Measurements from ENCODE around the gene BARHL1. TPM values are rescaled to one million over a fixed set of nuclear protein-coding genes. Genes with fewer than 3 reads are reported as not detected.

Gene BARHL1
- total and polyA plus RNA-seq, 9 of the 15 experiments (the other 6 are each of a cell fraction or from before 2014, with no cell fraction given), result not detected

- Histone ChIP-seq H3K4me2 (ENCODE audit: insufficient read depth, low read length) (no peak overlapping the region), H3K79me2 (ENCODE audit: control insufficient read depth, insufficient read depth, low read length) (no peaks in the 10 kb centered on the region), H3K9me3 (replicated peaks; ENCODE audit: control insufficient read depth, insufficient read depth, low read depth, low read length) (no peaks in the 10 kb centered on the region), H4K20me1 (replicated peaks; ENCODE audit: control insufficient read depth, insufficient read depth, low read length) (peaks cover 8% of the 10 kb centered on the region), H3K4me1 (replicated peaks in 1 of 2; ENCODE audit: control insufficient read depth in 2 of 2, insufficient read depth in 2 of 2, low read length in 2 of 2) (peaks cover 0 to under 1% of the 10 kb centered on the region in 2 experiments; a peak in 1 of 5 replicates), H3K27ac (ENCODE audit: extremely low read depth, low read depth, low read length) (no peak overlapping the region), H3K9ac (ENCODE audit: insufficient read depth in 1 of 2, low read depth in 2 of 2, low read length in 2 of 2) (no peak overlapping the region), H3K36me3 (ENCODE audit: control insufficient read depth, insufficient read depth, low read length) (peaks cover 37% of the 10 kb centered on the region; the same call in 1 of the 3 replicates), H2AFZ (ENCODE audit: low read depth, low read length) (no peak overlapping the region), H3K27me3 (ENCODE audit: control insufficient read depth in 2 of 2, insufficient read depth in 2 of 2, low read length in 2 of 2) (0 out of 5 replicates have a peak, but pooled peaks cover 0 to under 1% of the 10 kb centered on the region in 2 experiments), H3K9me1 (ENCODE audit: control insufficient read depth, insufficient read depth, low read length) (no peaks in the 10 kb centered on the region), H3K4me3 (no peak overlapping the region)
- intact Hi-C loops (cut with micrococcal nuclease), result no loop called here
- CTCF ChIA-PET (ENCODE audit: low intra/inter-chr PET ratio), result no interaction called here
- POLR2A ChIA-PET, result no interaction called here
- FAIRE-seq, result no peak
- DNase-seq (ENCODE audit: extremely low read depth in 1 of 4, low spot score in 3 of 4), result no peak
- in situ Hi-C loops (cut with MboI), result no loop called here
- WGBS (ENCODE audit: insufficient coverage, low coverage, missing lambda C conversion rate), result 66% methylated on average over 8 of the region's 8 CpGs
- BruUV-seq (replicated peaks), result TSS peak; percentile 42
- no peak for ATAC-seq
- TF ChIP-seq CGGBP1 (CRISPR knock-in tag; IDR thresholded peaks at IDR 0.05) (no peak), MLX (CRISPR knock-in tag; conservative IDR thresholded peaks at IDR 0.05) (no peak), SMAD4 (CRISPR knock-in tag; conservative IDR thresholded peaks at IDR 0.05) (no peak), SMC3 (conservative IDR thresholded peaks at IDR 0.05; ENCODE audit: insufficient read depth, low read depth, low read length) (no peak), KAT8 (IDR thresholded peaks at IDR 0.05; ENCODE audit: low read depth) (no peak), ZMIZ1 (IDR thresholded peaks at IDR 0.05; ENCODE audit: low read depth in 2 of 2, low read length in 2 of 2) (no peak), KDM1A (IDR thresholded peaks at IDR 0.05) (no peak), NELFE (IDR thresholded peaks at IDR 0.05; ENCODE audit: insufficient read depth, insufficient read length) (no peak), TCF7L2 (IDR thresholded peaks at IDR 0.05; ENCODE audit: low read depth, low read length) (no peak), COPS2 (conservative IDR thresholded peaks at IDR 0.05) (no peak), NKRF (IDR thresholded peaks at IDR 0.05; ENCODE audit: borderline replicate concordance) (no peak), ZNF785 (CRISPR knock-in tag; IDR thresholded peaks at IDR 0.05) (no peak)
- TF ChIP-seq, protein P1, sequence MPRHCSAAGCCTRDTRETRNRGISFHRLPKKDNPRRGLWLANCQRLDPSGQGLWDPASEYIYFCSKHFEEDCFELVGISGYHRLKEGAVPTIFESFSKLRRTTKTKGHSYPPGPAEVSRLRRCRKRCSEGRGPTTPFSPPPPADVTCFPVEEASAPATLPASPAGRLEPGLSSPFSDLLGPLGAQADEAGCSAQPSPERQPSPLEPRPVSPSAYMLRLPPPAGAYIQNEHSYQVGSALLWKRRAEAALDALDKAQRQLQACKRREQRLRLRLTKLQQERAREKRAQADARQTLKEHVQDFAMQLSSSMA (CRISPR knock-in tag; IDR thresholded peaks at IDR 0.05), result no peak
- TF ChIP-seq, protein P2, sequence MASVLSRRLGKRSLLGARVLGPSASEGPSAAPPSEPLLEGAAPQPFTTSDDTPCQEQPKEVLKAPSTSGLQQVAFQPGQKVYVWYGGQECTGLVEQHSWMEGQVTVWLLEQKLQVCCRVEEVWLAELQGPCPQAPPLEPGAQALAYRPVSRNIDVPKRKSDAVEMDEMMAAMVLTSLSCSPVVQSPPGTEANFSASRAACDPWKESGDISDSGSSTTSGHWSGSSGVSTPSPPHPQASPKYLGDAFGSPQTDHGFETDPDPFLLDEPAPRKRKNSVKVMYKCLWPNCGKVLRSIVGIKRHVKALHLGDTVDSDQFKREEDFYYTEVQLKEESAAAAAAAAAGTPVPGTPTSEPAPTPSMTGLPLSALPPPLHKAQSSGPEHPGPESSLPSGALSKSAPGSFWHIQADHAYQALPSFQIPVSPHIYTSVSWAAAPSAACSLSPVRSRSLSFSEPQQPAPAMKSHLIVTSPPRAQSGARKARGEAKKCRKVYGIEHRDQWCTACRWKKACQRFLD (CRISPR knock-in tag; IDR thresholded peaks at IDR 0.05), result no peak
These were observed 10.0 kb downstream of the BARHL1 start for GRCh38 chr9:132592451-132592850.

All from K562 (cell line).